Measurements from ENCODE around the gene FOS. TPM values are rescaled to one million over a fixed set of nuclear protein-coding genes. Genes with fewer than 3 reads are reported as not detected.
A peak's percentile ranks its signal among the peaks of the same experiment; 100 is the strongest.

FOS gene
- total and polyA plus RNA-seq, 2 of the 13 experiments (the other 11 are each of a cell fraction or from before 2014, with no cell fraction given) = 15.9 to 24.2 TPM

GRCh38 chr14:75247286-75247922 lies 31.2 kb upstream of the FOS start:
- in situ Hi-C loops (cut with HindIII; ENCODE audit: extremely low pct_ligation_motif_present, low pct_unique_long_range_greater_than_20kb) = no loop called here
- peak overlapping the region; percentile 81 for H2AFZ ChIP-seq (ENCODE audit: low read length)
- ATAC-seq = peak; percentile 66
- TF ChIP-seq HDAC2 (CRISPR knock-in tag; IDR thresholded peaks at IDR 0.05) = 0 out of 2 replicates have a peak, but pooled peaks have one; percentile 15
- TF ChIP-seq RXRA (CRISPR knock-in tag; IDR thresholded peaks at IDR 0.05) = no peak
- 0 out of 2 replicates have a peak, but pooled peaks have one; percentile 41 for TF ChIP-seq TFE3 (CRISPR knock-in tag; IDR thresholded peaks at IDR 0.05)
- TF ChIP-seq SP4 (CRISPR knock-in tag; IDR thresholded peaks at IDR 0.05) = no peak
- TF ChIP-seq, protein P1, sequence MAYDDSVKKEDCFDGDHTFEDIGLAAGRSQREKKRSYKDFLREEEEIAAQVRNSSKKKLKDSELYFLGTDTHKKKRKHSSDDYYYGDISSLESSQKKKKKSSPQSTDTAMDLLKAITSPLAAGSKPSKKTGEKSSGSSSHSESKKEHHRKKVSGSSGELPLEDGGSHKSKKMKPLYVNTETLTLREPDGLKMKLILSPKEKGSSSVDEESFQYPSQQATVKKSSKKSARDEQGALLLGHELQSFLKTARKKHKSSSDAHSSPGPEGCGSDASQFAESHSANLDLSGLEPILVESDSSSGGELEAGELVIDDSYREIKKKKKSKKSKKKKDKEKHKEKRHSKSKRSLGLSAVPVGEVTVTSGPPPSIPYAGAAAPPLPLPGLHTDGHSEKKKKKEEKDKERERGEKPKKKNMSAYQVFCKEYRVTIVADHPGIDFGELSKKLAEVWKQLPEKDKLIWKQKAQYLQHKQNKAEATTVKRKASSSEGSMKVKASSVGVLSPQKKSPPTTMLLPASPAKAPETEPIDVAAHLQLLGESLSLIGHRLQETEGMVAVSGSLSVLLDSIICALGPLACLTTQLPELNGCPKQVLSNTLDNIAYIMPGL (CRISPR knock-in tag; IDR thresholded peaks at IDR 0.05; ENCODE audit: borderline replicate concordance in 1 of 2, low read depth in 1 of 2) = no peak
- no peak for TF ChIP-seq AKNA (CRISPR knock-in tag; IDR thresholded peaks at IDR 0.05; ENCODE audit: borderline replicate concordance)
- 0 out of 2 replicates have a peak, but pooled peaks have one; percentile 31 for TF ChIP-seq ZNF687 (CRISPR knock-in tag; IDR thresholded peaks at IDR 0.05)

More at GRCh38 chr14:75247286-75247922, 31.2 kb upstream of the FOS start:
- intact Hi-C loops (cut with micrococcal nuclease; ENCODE audit: unreplicated experiment) = no loop called here
- Histone ChIP-seq H4K20me1 (ENCODE audit: insufficient read depth, low read length) (no peaks in the 10 kb centered on the region), H3K4me3 (replicated peaks in 1 of 3; ENCODE audit: insufficient read depth in 1 of 3, low read depth in 2 of 3, low read length in 3 of 3) (peak overlapping the region in 2 of 3 experiments; percentile 38 to 46; a peak in 5 of 6 replicates), H3K79me2 (ENCODE audit: insufficient read depth, low read length) (no peaks in the 10 kb centered on the region), H3K4me2 (ENCODE audit: low read depth, low read length) (peak overlapping the region; percentile 75), H3K27ac (ENCODE audit: extremely low read length, insufficient read depth, low read length) (no peak overlapping the region), H3K9me3 (ENCODE audit: low read length) (no peaks in the 10 kb centered on the region), H3K9ac (ENCODE audit: insufficient read depth, low read depth, low read length) (peak overlapping the region; percentile 39; the same call in 1 of the 2 replicates), H3K27me3 (ENCODE audit: control insufficient read depth in 1 of 2, insufficient read depth in 2 of 2, low read length in 2 of 2) (peaks cover 0 to 13% of the 10 kb centered on the region in 2 experiments; a peak in 4 of 5 replicates), H3K4me1 (ENCODE audit: insufficient read depth, low read length) (peaks cover 37% of the 10 kb centered on the region), H3K36me3 (replicated peaks in 1 of 2; ENCODE audit: control insufficient read depth in 1 of 2, insufficient read depth in 2 of 2, low read length in 2 of 2) (no peaks in the 10 kb centered on the region)
- ChIA-PET POLR2A (interaction anchor here (0.9 kb wide), 1 partner anchor 12 kb away, joined by 4 read pairs; no protein-coding TSS in a partner anchor), CTCF (ENCODE audit: low intra/inter-chr PET ratio, low total read pairs) (no interaction called here)
- DNase-seq (ENCODE audit: low spot score) (peak; percentile 77), FAIRE-seq (no peak)
- WGBS (ENCODE audit: low lambda C conversion rate) = 2% methylated on average over 15 of the region's 15 CpGs
- no TSS peak for BruUV-seq (replicated peaks)
